NCI-H82 (cell line): Measurements from ENCODE around the gene KIR2DL1.
"Not testable (repeated sequence)": the region's sequence is repeated elsewhere in the genome, so short reads cannot be mapped to it uniquely, and the experiment has no call there.

Experiments used
- DNase-seq: peaks from one replicate; lab custom pipeline; 2025; lab: John Stamatoyannopoulos, UW

Gene KIR2DL1

GRCh38 chr19:54769646-54770045, at the start of gene KIR2DL1:
Gene KIR2DL1 (plus strand): TSS chr19:54769793. CDS start chr19:54769851, 58 bp downstream.
- not testable (repeated sequence) for DNase-seq

DNA sequence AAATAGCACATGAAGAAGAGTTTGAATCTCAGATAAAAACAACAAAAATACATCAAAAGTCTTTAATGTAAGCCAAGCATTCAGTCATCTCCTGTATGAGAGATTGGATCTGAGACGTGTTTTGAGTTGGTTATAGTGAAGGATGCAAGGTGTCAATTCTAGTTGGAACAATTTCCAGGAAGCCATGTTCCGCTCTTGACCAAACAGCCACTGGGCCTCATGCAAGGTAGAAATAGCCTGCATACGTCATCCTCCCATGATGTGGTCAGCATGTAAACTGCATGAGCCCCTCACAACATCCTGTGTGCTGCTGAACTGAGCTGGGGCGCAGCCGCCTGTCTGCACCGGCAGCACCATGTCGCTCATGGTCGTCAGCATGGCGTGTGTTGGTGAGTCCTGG, 45.5 kb upstream of the KIR2DL1 start, which contains the start of gene KIR3DL3:
Gene KIR3DL3 (plus strand): TSS at position 301 of the 400 bp plus-strand sequence. CDS start 55 bp downstream, at position 356.
- no peak for DNase-seq

- no peak for DNase-seq
Measured at GRCh38 chr19:54724644-54725043, 44.9 kb upstream of the KIR2DL1 start.

GRCh38 chr19:54725321-54725720, 44.3 kb upstream of the KIR2DL1 start:
- DNase-seq: no peak

DNA sequence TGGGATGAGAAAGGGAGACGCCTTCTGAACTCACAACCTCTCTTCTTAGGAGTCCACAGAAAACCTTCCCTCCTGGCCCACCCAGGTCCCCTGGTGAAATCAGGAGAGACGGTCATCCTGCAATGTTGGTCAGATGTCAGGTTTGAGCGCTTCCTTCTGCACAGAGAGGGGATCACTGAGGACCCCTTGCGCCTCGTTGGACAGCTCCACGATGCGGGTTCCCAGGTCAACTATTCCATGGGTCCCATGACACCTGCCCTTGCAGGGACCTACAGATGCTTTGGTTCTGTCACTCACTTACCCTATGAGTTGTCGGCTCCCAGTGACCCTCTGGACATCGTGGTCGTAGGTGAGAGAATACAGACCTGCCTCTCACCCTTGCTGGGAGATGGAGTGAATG, 42.0 kb upstream of the KIR2DL1 start:
- DNase-seq: no peak

DNA sequence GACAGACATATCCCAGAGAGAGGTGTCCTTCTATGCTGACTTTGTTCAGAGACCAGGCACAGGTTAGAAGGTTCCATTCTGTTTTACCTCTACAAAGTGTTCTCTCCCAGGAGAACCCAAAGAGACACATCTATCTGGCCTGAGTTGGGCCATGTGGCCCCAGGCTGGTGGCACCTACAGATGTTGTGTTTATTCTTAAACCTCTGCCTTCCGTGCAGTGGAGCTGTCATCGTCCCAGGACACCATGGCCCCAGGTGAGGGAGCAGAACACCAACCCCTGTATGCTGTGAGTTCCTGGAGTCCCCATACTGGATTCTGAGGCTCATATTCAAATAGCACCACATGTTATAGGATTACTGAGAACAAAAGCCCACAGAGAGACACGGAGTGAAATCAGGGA, 41.4 kb upstream of the KIR2DL1 start:
- no peak for DNase-seq

- no peak for DNase-seq
Measured at GRCh38 chr19:54729416-54730188, 40.0 kb upstream of the KIR2DL1 start.

GRCh38 chr19:54731191-54731590, 38.4 kb upstream of the KIR2DL1 start:
- no peak for DNase-seq

GRCh38 chr19:54738306-54738705, 31.3 kb upstream of the KIR2DL1 start, which contains the start of gene KIR2DL3:
Gene KIR2DL3 (plus strand): TSS chr19:54738513. CDS start chr19:54738546, 33 bp downstream.
- not testable (repeated sequence) for DNase-seq

GRCh38 chr19:54738715-54739114, 30.9 kb upstream of the KIR2DL1 start:
- DNase-seq: no peak

- DNase-seq: no peak
Measured at GRCh38 chr19:54739587-54740497, 29.8 kb upstream of the KIR2DL1 start.

DNA sequence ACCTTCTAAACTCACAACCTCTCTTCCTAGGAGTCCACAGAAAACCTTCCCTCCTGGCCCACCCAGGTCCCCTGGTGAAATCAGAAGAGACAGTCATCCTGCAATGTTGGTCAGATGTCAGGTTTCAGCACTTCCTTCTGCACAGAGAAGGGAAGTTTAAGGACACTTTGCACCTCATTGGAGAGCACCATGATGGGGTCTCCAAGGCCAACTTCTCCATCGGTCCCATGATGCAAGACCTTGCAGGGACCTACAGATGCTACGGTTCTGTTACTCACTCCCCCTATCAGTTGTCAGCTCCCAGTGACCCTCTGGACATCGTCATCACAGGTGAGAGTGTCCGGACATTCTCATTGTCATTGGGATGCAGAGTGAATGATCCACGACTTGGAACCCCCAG, 27.6 kb upstream of the KIR2DL1 start:
- not testable (repeated sequence) for DNase-seq

DNA sequence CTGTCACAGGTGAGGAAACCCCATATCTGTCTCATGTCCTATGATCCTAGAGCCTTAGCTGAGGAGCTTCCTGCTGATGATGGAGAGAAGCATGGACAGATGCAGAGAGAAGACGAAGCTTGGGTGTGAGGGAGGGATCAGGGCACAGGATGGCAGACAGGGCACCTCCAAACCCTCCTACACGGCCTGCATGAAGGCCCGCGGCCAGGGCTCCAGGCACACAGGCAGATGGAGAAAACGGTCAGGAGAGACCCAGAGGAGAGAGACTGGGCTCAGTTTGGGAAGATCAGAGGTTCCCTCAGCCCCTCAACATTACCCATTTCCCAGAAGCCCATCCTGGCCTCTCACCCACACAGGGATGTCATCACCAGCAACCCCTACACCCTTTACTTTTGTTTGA, 25.5 kb upstream of the KIR2DL1 start:
- DNase-seq: not testable (repeated sequence)

DNA sequence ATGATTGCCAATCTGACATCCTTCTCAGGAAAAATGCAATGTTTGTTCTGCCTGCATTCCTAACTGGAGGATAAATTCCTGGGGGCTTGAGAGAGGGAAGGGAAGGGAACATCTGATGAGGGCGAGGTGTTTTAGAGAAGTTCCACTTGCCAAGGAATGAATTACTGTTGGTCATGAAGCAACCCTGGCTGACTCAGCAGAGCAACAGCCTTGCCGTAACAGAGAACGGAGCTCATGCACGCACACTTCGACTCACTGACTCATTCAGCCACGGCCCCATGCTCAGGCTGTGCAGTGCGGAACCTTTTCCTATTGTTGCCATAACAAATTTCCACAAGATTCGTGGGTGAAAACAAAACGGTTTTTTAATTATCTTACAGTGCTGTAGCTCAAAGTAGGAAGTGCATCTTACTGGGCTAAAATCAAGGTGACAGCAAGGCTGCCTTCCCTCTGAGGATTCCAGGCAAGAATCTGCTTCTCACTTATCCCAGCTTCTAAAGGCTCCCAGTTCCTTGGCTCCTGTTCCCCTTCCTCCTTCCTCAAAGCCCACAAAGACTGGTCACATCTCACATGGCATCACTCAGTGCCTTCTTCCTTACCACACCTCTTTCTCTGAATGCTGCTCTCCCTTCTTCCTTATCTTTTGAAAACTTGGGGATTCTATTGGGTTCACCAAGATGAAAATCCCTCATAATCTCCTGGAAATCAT, 21.8 kb upstream of the KIR2DL1 start:
- not testable (repeated sequence) for DNase-seq

GRCh38 chr19:54750276-54750675, 19.3 kb upstream of the KIR2DL1 start:
- DNase-seq: not testable (repeated sequence)

GRCh38 chr19:54756204-54757110, 13.1 kb upstream of the KIR2DL1 start:
- not testable (repeated sequence) for DNase-seq

DNA sequence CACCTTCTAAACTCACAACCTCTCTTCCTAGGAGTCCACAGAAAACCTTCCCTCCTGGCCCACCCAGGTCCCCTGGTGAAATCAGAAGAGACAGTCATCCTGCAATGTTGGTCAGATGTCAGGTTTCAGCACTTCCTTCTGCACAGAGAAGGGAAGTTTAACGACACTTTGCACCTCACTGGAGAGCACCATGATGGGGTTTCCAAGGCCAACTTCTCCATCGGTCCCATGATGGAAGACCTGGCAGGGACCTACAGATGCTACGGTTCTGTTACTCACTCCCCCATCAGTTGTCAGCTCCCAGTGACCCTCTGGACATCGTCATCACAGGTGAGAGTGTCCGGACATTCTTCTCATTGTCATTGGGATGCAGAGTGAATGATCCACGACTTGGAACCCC, 11.0 kb upstream of the KIR2DL1 start:
- not testable (repeated sequence) for DNase-seq

GRCh38 chr19:54764219-54764618, 5.4 kb upstream of the KIR2DL1 start:
- not testable (repeated sequence) for DNase-seq

- DNase-seq: not testable (repeated sequence)
Measured at GRCh38 chr19:54766464-54766863, 3.1 kb upstream of the KIR2DL1 start.

DNA sequence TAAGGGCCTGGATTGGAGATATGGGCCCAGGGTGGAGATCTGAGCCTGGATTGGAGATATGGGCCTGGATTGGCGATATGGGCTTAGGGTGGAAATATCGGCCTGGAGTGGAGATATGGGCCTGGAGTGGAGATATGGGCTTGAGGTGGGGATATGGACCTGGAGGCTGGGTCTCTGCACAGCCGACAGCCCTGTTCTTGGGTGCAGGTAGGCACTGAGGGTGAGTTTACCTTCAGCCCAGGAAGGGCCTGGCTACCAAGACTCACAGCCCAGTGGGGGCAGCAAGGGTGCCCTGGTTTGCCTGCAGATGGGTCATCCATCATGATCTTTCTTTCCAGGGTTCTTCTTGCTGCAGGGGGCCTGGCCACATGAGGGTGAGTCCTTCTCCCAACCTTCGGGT, 918 bp downstream of the KIR2DL1 start:
- not testable (repeated sequence) for DNase-seq
